MCF 10A (cell line): ENCODE results near the gene TPD52L1. TPM values are rescaled to one million over a fixed set of nuclear protein-coding genes. Genes with fewer than 3 reads are reported as not detected.
"Not testable (repeated sequence)": the region's sequence is repeated elsewhere in the genome, so short reads cannot be mapped to it uniquely, and the experiment has no call there.

Source experiments
- BruUV-seq: library from RNA; stranded (reverse); fragments of 400-500 nt; replicated peaks from 2 replicates; lab custom pipeline; 2021; lab: Mats Ljungman, UMichigan
- CTCF ChIA-PET: fragments of 300-600 bp; sonication (Branson Sonifier 250); formaldehyde crosslinking; extraction: SDS; loops from one replicate; lab custom pipeline; 2021; ENCODE audit warnings: antibody characterized with exemption, inconsistent platforms; lab: Yijun Ruan, JAX
- POLR2A ChIA-PET: fragments of 300-600, 350-650 bp; sonication (Branson Sonifier 250); formaldehyde crosslinking; extraction: SDS; loops from one replicate; lab custom pipeline; 2020; ENCODE audit warnings: antibody characterized with exemption, inconsistent platforms; lab: Yijun Ruan, JAX
- DNase-seq: peaks from one replicate; pipeline ENCODE4 v3.0.0-alpha.2; 2018; ENCODE audit not compliant: unreplicated experiment
- H3K27ac Mint-ChIP-seq: one replicate; pipeline ENCODE4 v1.8.0; 2022; ENCODE audit warnings: mild to moderate bottlenecking, low read depth, mixed read lengths; ENCODE audit not compliant: unreplicated experiment
- H3K27me3 Mint-ChIP-seq: one replicate; pipeline ENCODE4 v1.8.0; 2022; ENCODE audit warnings: mixed read lengths; ENCODE audit not compliant: insufficient read depth, unreplicated experiment
- H3K36me3 Mint-ChIP-seq: one replicate; pipeline ENCODE4 v1.8.0; 2022; ENCODE audit warnings: mild to moderate bottlenecking, moderate library complexity, mixed read lengths; ENCODE audit not compliant: insufficient read depth, unreplicated experiment
- H3K4me1 Mint-ChIP-seq: one replicate; pipeline ENCODE4 v1.8.0; 2022; ENCODE audit warnings: mixed read lengths; ENCODE audit not compliant: insufficient read depth, unreplicated experiment
- H3K4me3 Mint-ChIP-seq: one replicate; pipeline ENCODE4 v1.8.0; 2022; ENCODE audit warnings: mild to moderate bottlenecking, moderate library complexity, mixed read lengths; ENCODE audit not compliant: unreplicated experiment
- H3K9me3 Mint-ChIP-seq: one replicate; pipeline ENCODE4 v1.8.0; 2022; ENCODE audit warnings: mixed read lengths; ENCODE audit not compliant: unreplicated experiment
- CTCF ChIP-seq: fragments of 200-600 bp; IDR thresholded peaks from one replicate; pipeline ENCODE4 v1.8.0; 2022; ENCODE audit warnings: antibody characterized with exemption, mild to moderate bottlenecking; ENCODE audit not compliant: unreplicated experiment
- intact Hi-C: fragments of 100-400 bp; cut with micrococcal nuclease; formaldehyde crosslinking; loops from 2 replicates; pipeline ENCODE4 v1.14.1; 2022
- total RNA-seq: library from RNA; stranded (reverse); gene quantifications from 2 replicates; pipeline ENCODE4 v1.2.3, GENCODE V29; 2022

Gene TPD52L1
- total RNA-seq, 1 experiment from 2014 or later = 69.5 TPM

- Mint-ChIP-seq H3K4me3 (no peak overlapping the region), H3K36me3 (peaks cover 6% of the 10 kb centered on the region), H3K27me3 (no peaks in the 10 kb centered on the region), H3K27ac (no peak overlapping the region), H3K9me3 (no peaks in the 10 kb centered on the region), H3K4me1 (peaks cover 16% of the 10 kb centered on the region)
- no peak for DNase-seq
- no TSS peak for BruUV-seq
- intact Hi-C loops = no loop called here
- no peak for TF ChIP-seq CTCF
- ChIA-PET CTCF (interaction anchor here (0.6 to 4.5 kb wide), 3 partner anchors 10 to 144 kb away, joined by 3 to 25 read pairs (median 3); partner anchors contain the start of gene HDDC2), POLR2A (interaction anchor here (1.2 to 1.5 kb wide), 2 partner anchors 12 to 35 kb away, joined by 4 read pairs; no protein-coding TSS in a partner anchor)
Observed at GRCh38 chr6:125157280-125157679, 3.7 kb downstream of the TPD52L1 start.

DNA sequence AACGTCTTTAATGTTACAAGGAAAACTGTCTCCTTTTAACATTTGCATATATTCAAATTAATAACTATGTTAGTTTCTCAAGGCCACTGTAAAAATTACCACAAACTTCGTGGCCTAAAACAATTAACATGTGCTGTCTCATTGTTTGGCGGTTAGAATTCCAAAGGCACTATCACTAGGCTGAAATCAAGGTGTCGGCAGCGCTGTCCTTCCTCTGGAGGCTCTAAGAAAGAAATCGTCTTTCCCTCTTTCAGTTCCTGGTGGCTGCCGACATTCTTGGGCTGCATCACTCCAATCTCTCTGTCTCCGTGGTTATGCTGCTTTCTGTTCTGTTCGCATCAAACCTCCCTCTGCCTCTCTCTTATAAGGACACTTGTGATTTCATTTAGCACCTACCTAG, 4.2 kb downstream of the TPD52L1 start:
- no peak overlapping the region for H3K4me3 Mint-ChIP-seq
- no peak overlapping the region for H3K27ac Mint-ChIP-seq
- DNase-seq = no peak
- BruUV-seq = no TSS peak
- POLR2A ChIA-PET = interaction anchor here (1.2 kb wide), 1 partner anchor 35 kb away, joined by 4 read pairs; no protein-coding TSS in a partner anchor
- H3K36me3 Mint-ChIP-seq = peaks cover 6% of the 10 kb centered on the region
- H3K27me3 Mint-ChIP-seq = no peaks in the 10 kb centered on the region
- peaks cover 16% of the 10 kb centered on the region for H3K4me1 Mint-ChIP-seq
- no peaks in the 10 kb centered on the region for H3K9me3 Mint-ChIP-seq
- TF ChIP-seq CTCF = no peak
- CTCF ChIA-PET = interaction anchor here (0.6 kb wide), 1 partner anchor 9 kb away, joined by 3 read pairs; no protein-coding TSS in a partner anchor
- intact Hi-C loops = no loop called here

GRCh38 chr6:125163339-125163738, 9.8 kb downstream of the TPD52L1 start:
- DNase-seq, H3K4me1 Mint-ChIP-seq, H3K9me3 Mint-ChIP-seq, intact Hi-C loops, H3K27me3 Mint-ChIP-seq, H3K36me3 Mint-ChIP-seq, H3K4me3 Mint-ChIP-seq, BruUV-seq: not testable (repeated sequence)
- CTCF ChIA-PET = interaction anchor here (0.6 to 2.0 kb wide), 6 partner anchors 8 to 1733 kb away, joined by 3 to 13 read pairs (median 4); partner anchors contain the start of gene TPD52L1
- H3K27ac Mint-ChIP-seq = peak overlapping the region; percentile 25
- POLR2A ChIA-PET = interaction anchor here (1.7 to 2.0 kb wide), 2 partner anchors 10 to 12 kb away, joined by 5 to 7 read pairs; partner anchors contain the start of gene TPD52L1

DNA sequence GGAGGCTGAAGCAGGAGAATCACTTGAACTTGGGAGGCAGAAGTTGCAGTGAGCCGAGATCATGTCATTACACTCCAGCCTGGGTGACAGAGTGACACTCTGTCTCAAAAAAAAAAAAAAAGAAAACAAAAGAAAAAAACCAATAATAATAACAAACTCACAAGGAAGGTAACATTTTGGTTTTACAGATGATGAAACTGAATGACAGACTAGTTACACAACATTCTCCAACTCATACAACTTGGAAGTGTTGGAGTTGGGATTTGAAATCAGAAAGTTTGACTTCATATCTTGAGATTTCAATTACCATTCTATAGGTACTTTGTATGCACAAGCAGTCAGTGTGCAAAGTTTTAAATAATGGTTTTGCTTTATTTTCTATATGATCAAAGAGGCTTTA, 10.2 kb downstream of the TPD52L1 start:
- TF ChIP-seq CTCF = no peak
- no peak overlapping the region for H3K4me3 Mint-ChIP-seq

More for the DNA sequence above, 10.2 kb downstream of the TPD52L1 start:
- no peaks in the 10 kb centered on the region for H3K36me3 Mint-ChIP-seq
- no peak overlapping the region for H3K27ac Mint-ChIP-seq
- no peak for DNase-seq
- no TSS peak for BruUV-seq
- POLR2A ChIA-PET = interaction anchor here (1.7 to 2.0 kb wide), 3 partner anchors 9 to 12 kb away, joined by 5 to 8 read pairs (median 7); partner anchors contain the start of gene TPD52L1
- H3K4me1 Mint-ChIP-seq = peaks cover 2% of the 10 kb centered on the region
- H3K27me3 Mint-ChIP-seq = no peaks in the 10 kb centered on the region
- intact Hi-C loops = no loop called here
- no peaks in the 10 kb centered on the region for H3K9me3 Mint-ChIP-seq
- CTCF ChIA-PET = interaction anchor here (0.6 to 2.0 kb wide), 5 partner anchors 9 to 1733 kb away, joined by 3 to 13 read pairs (median 4); partner anchors contain the start of gene TPD52L1
